ENCODE measurements around the gene NUP210L. TPM values are rescaled to one million over a fixed set of nuclear protein-coding genes. Genes with fewer than 3 reads are reported as not detected.
A peak's percentile ranks its signal among the peaks of the same experiment; 100 is the strongest.

Gene NUP210L
- polyA plus RNA-seq, 2 of the 4 experiments (the other 2 are of a cell fraction) = not detected

GRCh38 chr1:153958111-153958960, 196.5 kb downstream of the NUP210L start, which contains the start of gene CRTC2 (continued):
- TF ChIP-seq POLR2A (IDR thresholded peaks at IDR 0.05; ENCODE audit: low read length) (peak; percentile 47), TFCP2L1 (CRISPR knock-in tag; IDR thresholded peaks at IDR 0.05) (peak; percentile 82; the same call in 1 of the 2 replicates), NFE2L2 (conservative IDR thresholded peaks at IDR 0.05; ENCODE audit: low read length) (no peak), MYC (IDR thresholded peaks at IDR 0.05; ENCODE audit: borderline replicate concordance, low read length) (0 out of 2 replicates have a peak, but pooled peaks have one; percentile 35), ATOH8 (CRISPR knock-in tag; IDR thresholded peaks at IDR 0.05; ENCODE audit: low read depth) (no peak; the same call in 1 of the 2 replicates), EP300 (IDR thresholded peaks at IDR 0.05) (no peak), RCOR1 (IDR thresholded peaks at IDR 0.05; ENCODE audit: low read depth, low read length) (no peak), EHF (CRISPR knock-in tag; IDR thresholded peaks at IDR 0.05) (0 out of 2 replicates have a peak, but pooled peaks have one; percentile 47), NPAS2 (CRISPR knock-in tag; IDR thresholded peaks at IDR 0.05; ENCODE audit: borderline replicate concordance) (no peak), NR3C1 (IDR thresholded peaks at IDR 0.05) (no peak), HOXB5 (CRISPR knock-in tag; IDR thresholded peaks at IDR 0.05) (0 out of 2 replicates have a peak, but pooled peaks have one; percentile 37), BCL3 (IDR thresholded peaks at IDR 0.05) (peak; percentile 55; the same call in 1 of the 3 replicates), ESRRA (IDR thresholded peaks at IDR 0.05; ENCODE audit: borderline replicate concordance, low read length) (no peak), KDM1A (IDR thresholded peaks at IDR 0.05; ENCODE audit: low read depth) (no peak), CEBPB (IDR thresholded peaks at IDR 0.05) (no peak), EHMT2 (IDR thresholded peaks at IDR 0.05; ENCODE audit: low read depth) (no peak), GATA3 (IDR thresholded peaks at IDR 0.05; ENCODE audit: borderline replicate concordance) (peak; percentile 29; the same call in 1 of the 2 replicates), HOXB13 (CRISPR knock-in tag; IDR thresholded peaks at IDR 0.05; ENCODE audit: low read depth) (no peak), TP53 (CRISPR knock-in tag; IDR thresholded peaks at IDR 0.05) (no peak), RAD21 (conservative IDR thresholded peaks at IDR 0.05 in 1 of 2, IDR thresholded peaks at IDR 0.05 in 1 of 2) (0 out of 5 replicates have a peak, but pooled peaks of 1 of the 2 experiments have one; percentile 13), CHD2 (IDR thresholded peaks at IDR 0.05; ENCODE audit: low read length, partially characterized antibody) (no peak), RNF2 (IDR thresholded peaks at IDR 0.05; ENCODE audit: borderline replicate concordance, low read depth) (no peak), JUN (IDR thresholded peaks at IDR 0.05) (peak; percentile 79 to 85; a peak in 4 of 5 replicates), FOSL2 (IDR thresholded peaks at IDR 0.05) (no peak), FOSL2 (CRISPR knock-in tag; IDR thresholded peaks at IDR 0.05) (no peak)

- DNase-seq (ENCODE audit: low read depth in 1 of 2, low spot score in 1 of 2) = no peak
- CTCF ChIA-PET = interaction anchor here (0.9 to 7.5 kb wide), 5 partner anchors 10 to 160 kb away, joined by 3 to 75 read pairs (median 5); partner anchors contain the start of genes CREB3L4, DENND4B and RAB13
- H3K9me3 ChIP-seq = no peaks in the 10 kb centered on the region
- H3K4me1 ChIP-seq = peaks cover 32% of the 10 kb centered on the region
- peak overlapping the region; percentile 94 for H3K4me3 ChIP-seq
- no peak for TF ChIP-seq FOSB (CRISPR knock-in tag; IDR thresholded peaks at IDR 0.05)
- no peak for TF ChIP-seq SMC3 (IDR thresholded peaks at IDR 0.05)
- 2% methylated on average over 13 of the region's 13 CpGs for WGBS (ENCODE audit: missing lambda C conversion rate)
- FAIRE-seq = no peak
- H3K27ac ChIP-seq = peak overlapping the region; percentile 92 to 95
- peak; percentile 39 to 47 for ATAC-seq
- POLR2A ChIA-PET = interaction anchor here (0.5 to 2.4 kb wide), 4 partner anchors 10 to 33 kb away, joined by 3 to 12 read pairs (median 8); partner anchors contain the start of genes CREB3L4, JTB and RPS27
- peak overlapping the region; percentile 90 for H3K4me2 ChIP-seq
Measured at GRCh38 chr1:153957744-153958110, 197.1 kb downstream of the NUP210L start.
